ENCODE data around the gene MACIR. TPM values are rescaled to one million over a fixed set of nuclear protein-coding genes. Genes with fewer than 3 reads are reported as not detected.

Gene MACIR
- polyA plus RNA-seq, 3 donors = 1.2 to 1.9 (median 1.9) TPM

DNA sequence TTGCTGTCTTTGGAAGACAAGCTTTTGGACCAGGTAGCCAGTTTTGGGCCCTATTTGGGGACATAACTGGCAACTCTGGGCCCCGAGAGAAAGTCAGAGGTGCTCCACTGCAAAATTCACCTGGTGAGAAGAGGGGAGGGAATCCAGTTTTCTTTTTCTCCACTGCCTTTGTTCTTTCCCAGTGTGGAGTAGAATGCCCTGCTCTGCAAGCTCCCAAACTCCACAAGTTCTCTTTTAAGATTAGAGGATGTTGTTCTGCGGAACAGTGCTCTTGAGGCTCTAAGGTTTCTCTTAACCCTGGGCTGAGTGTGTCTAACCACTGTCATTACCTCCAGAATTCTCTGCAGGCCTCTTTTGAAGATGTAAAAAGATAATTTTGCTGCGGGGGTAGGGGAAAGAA is 25.3 kb downstream of the MACIR start:
- Mint-ChIP-seq H3K4me1 (peaks cover 13% of the 10 kb centered on the region), H3K9me3 (no peaks in the 10 kb centered on the region), H3K36me3 (no peaks in the 10 kb centered on the region), H3K27ac (no peak overlapping the region), H3K4me3 (no peak overlapping the region), H3K27me3 (ENCODE audit: low read depth in 3 of 3) (no peaks in the 10 kb centered on the region)
- intact Hi-C loops (cut with micrococcal nuclease) = no loop called here
- peaks cover 7 to 8% of the 10 kb centered on the region in 2 donors for H3K4me1 ChIP-seq (ENCODE audit: control insufficient read depth in 1 of 2, insufficient read depth in 2 of 2, low read length in 2 of 2)
- H3K27me3 ChIP-seq (ENCODE audit: control insufficient read depth in 2 of 2, insufficient read depth in 2 of 2, low read length in 2 of 2) = no peaks in the 10 kb centered on the region
- DNase-seq = no peak
- H2AFZ ChIP-seq (ENCODE audit: insufficient read depth, low read depth, low read length, poor library complexity, severe bottlenecking) = no peak overlapping the region
- H3K9me3 ChIP-seq (replicated peaks in 1 of 2; ENCODE audit: control insufficient read depth in 1 of 2, insufficient read depth in 1 of 2, low read length in 2 of 2) = no peaks in the 10 kb centered on the region
- TF ChIP-seq, protein P1, sequence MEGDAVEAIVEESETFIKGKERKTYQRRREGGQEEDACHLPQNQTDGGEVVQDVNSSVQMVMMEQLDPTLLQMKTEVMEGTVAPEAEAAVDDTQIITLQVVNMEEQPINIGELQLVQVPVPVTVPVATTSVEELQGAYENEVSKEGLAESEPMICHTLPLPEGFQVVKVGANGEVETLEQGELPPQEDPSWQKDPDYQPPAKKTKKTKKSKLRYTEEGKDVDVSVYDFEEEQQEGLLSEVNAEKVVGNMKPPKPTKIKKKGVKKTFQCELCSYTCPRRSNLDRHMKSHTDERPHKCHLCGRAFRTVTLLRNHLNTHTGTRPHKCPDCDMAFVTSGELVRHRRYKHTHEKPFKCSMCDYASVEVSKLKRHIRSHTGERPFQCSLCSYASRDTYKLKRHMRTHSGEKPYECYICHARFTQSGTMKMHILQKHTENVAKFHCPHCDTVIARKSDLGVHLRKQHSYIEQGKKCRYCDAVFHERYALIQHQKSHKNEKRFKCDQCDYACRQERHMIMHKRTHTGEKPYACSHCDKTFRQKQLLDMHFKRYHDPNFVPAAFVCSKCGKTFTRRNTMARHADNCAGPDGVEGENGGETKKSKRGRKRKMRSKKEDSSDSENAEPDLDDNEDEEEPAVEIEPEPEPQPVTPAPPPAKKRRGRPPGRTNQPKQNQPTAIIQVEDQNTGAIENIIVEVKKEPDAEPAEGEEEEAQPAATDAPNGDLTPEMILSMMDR (IDR thresholded peaks at IDR 0.05) = no peak
- H3K4me3 ChIP-seq (replicated peaks in 1 of 3; ENCODE audit: low read depth in 2 of 3, low read length in 3 of 3) = no peak overlapping the region
- WGBS (ENCODE audit: insufficient coverage) = no CpG with 5 or more reads among the region's 3 CpGs
- H3K27ac ChIP-seq (ENCODE audit: low read depth in 1 of 2, low read length in 2 of 2) = no peak overlapping the region
- no peaks in the 10 kb centered on the region for H4K20me1 ChIP-seq (ENCODE audit: insufficient read depth, low read length)
- no peaks in the 10 kb centered on the region for H3K36me3 ChIP-seq (replicated peaks in 1 of 2; ENCODE audit: control insufficient read depth in 1 of 2, insufficient read depth in 2 of 2, low read length in 2 of 2)
- H3K9ac ChIP-seq (ENCODE audit: insufficient read depth, low read length, poor library complexity, severe bottlenecking) = no peak overlapping the region
- H3K79me2 ChIP-seq (ENCODE audit: insufficient read depth, low read length) = no peaks in the 10 kb centered on the region
- no peak overlapping the region for H3K4me2 ChIP-seq (replicated peaks; ENCODE audit: extremely low read depth, low read length, poor library complexity, severe bottlenecking)

DNA sequence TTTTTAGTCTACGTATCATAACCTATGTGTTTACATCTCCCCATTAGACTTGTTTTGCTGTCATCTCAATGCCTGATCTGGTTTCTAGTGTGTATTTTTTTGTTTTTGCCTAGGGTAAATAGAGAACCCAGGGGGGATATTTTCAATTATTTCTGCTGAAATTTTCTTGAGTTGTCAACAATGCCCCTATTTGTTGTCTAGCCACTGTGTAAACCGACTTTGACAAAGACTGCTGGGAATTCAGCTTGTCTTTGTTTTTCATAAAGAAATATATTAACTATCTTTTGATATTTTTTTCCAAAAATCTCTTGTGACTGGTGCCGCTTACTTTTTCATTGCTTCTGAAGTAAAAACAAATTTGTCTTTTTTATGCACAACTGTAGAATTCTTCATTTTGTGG is 28.1 kb downstream of the MACIR start:
- WGBS (ENCODE audit: insufficient coverage) = no CpG with 5 or more reads among the region's 3 CpGs
- Histone ChIP-seq H3K4me3 (replicated peaks in 1 of 3; ENCODE audit: low read depth in 2 of 3, low read length in 3 of 3) (no peak overlapping the region), H3K79me2 (ENCODE audit: insufficient read depth, low read length) (no peaks in the 10 kb centered on the region), H2AFZ (ENCODE audit: insufficient read depth, low read depth, low read length, poor library complexity, severe bottlenecking) (no peak overlapping the region), H3K9ac (ENCODE audit: insufficient read depth, low read length, poor library complexity, severe bottlenecking) (no peak overlapping the region), H3K4me1 (ENCODE audit: control insufficient read depth in 1 of 2, insufficient read depth in 2 of 2, low read length in 2 of 2) (no peaks in the 10 kb centered on the region), H3K27ac (ENCODE audit: low read depth in 1 of 2, low read length in 2 of 2) (no peak overlapping the region), H3K36me3 (replicated peaks in 1 of 2; ENCODE audit: control insufficient read depth in 1 of 2, insufficient read depth in 2 of 2, low read length in 2 of 2) (no peaks in the 10 kb centered on the region), H3K4me2 (replicated peaks; ENCODE audit: extremely low read depth, low read length, poor library complexity, severe bottlenecking) (no peak overlapping the region), H4K20me1 (ENCODE audit: insufficient read depth, low read length) (no peaks in the 10 kb centered on the region), H3K9me3 (replicated peaks in 1 of 2; ENCODE audit: control insufficient read depth in 1 of 2, insufficient read depth in 1 of 2, low read length in 2 of 2) (no peaks in the 10 kb centered on the region), H3K27me3 (ENCODE audit: control insufficient read depth in 2 of 2, insufficient read depth in 2 of 2, low read length in 2 of 2) (no peaks in the 10 kb centered on the region)
- Mint-ChIP-seq H3K36me3 (no peaks in the 10 kb centered on the region), H3K9me3 (no peaks in the 10 kb centered on the region), H3K27me3 (ENCODE audit: low read depth in 3 of 3) (no peaks in the 10 kb centered on the region), H3K4me3 (no peak overlapping the region), H3K4me1 (no peaks in the 10 kb centered on the region), H3K27ac (no peak overlapping the region)
- intact Hi-C loops (cut with micrococcal nuclease) = no loop called here
- no peak for DNase-seq
- TF ChIP-seq, protein P1 (IDR thresholded peaks at IDR 0.05) = no peak
